Activated T-cell treated with anti-CD3 and anti-CD28 coated beads, Interleukin-2, amount 50 U/mL, for 72 hours (primary cell): Measurements from ENCODE around the gene ZG16B. TPM values are rescaled to one million over a fixed set of nuclear protein-coding genes. Genes with fewer than 3 reads are reported as not detected.

ENCODE experiments used
- ATAC-seq, 2 donors: fragments of 150-1000 bp; cut with Tn5 transposase; replicated peaks in 1 of 2; 2 replicates each; pipeline ENCODE4 v1.10.0; 2021; ENCODE audit warnings: moderate library complexity in 2 of 2, mild to moderate bottlenecking in 1 of 2
- DNase-seq, 2 donors: peaks; one replicate each; pipeline ENCODE4 v3.0.0; 2021 to 2022; ENCODE audit warnings: mixed read lengths in 1 of 2
- H3K27ac Mint-ChIP-seq: one replicate; pipeline ENCODE4 v1.8.0; 2022; ENCODE audit warnings: mild to moderate bottlenecking, moderate library complexity, mixed read lengths
- H3K27me3 Mint-ChIP-seq: one replicate; pipeline ENCODE4 v1.8.0; 2022; ENCODE audit warnings: low read depth, mixed read lengths
- H3K36me3 Mint-ChIP-seq, 2 donors: one replicate each; pipeline ENCODE4 v1.8.0; 2022; ENCODE audit warnings: mixed read lengths in 2 of 2, mild to moderate bottlenecking in 1 of 2; ENCODE audit not compliant: insufficient read depth in 2 of 2
- H3K4me1 Mint-ChIP-seq: one replicate; pipeline ENCODE4 v1.8.0; 2022; ENCODE audit warnings: low read depth, mixed read lengths
- H3K4me3 Mint-ChIP-seq, 2 donors: one replicate each; pipeline ENCODE4 v1.8.0; 2022; ENCODE audit warnings: mild to moderate bottlenecking in 2 of 2, mixed read lengths in 2 of 2, moderate library complexity in 2 of 2
- H3K9me3 Mint-ChIP-seq, 2 donors: one replicate each; pipeline ENCODE4 v1.8.0; 2022; ENCODE audit warnings: mixed read lengths in 2 of 2
- total RNA-seq, 2 donors: library from RNA; stranded (reverse); gene quantifications; one replicate each; pipeline ENCODE4 v1.2.3, GENCODE V29; 2022

Gene ZG16B
- total RNA-seq, 2 donors from 2014 or later, result 3.9 to 8.5 TPM

- Mint-ChIP-seq H3K27me3 (peaks cover 15% of the 10 kb centered on the region), H3K27ac (no peak overlapping the region)
- no peak for DNase-seq
Measured at GRCh38 chr16:2835638-2836493, 5.8 kb downstream of the ZG16B start.

GRCh38 chr16:2836646-2837508, 6.8 kb downstream of the ZG16B start:
- H3K27ac Mint-ChIP-seq, result no peak overlapping the region
- no peak for DNase-seq
- H3K9me3 Mint-ChIP-seq, result no peaks in the 10 kb centered on the region
- H3K27me3 Mint-ChIP-seq, result peaks cover 15% of the 10 kb centered on the region
- peaks cover 16% of the 10 kb centered on the region for H3K4me1 Mint-ChIP-seq
- H3K36me3 Mint-ChIP-seq, result no peaks in the 10 kb centered on the region
- ATAC-seq, result no peak
- H3K4me3 Mint-ChIP-seq, result no peak overlapping the region

More at GRCh38 chr16:2835638-2836493, 5.8 kb downstream of the ZG16B start:
- no peak for ATAC-seq
- Mint-ChIP-seq H3K4me3 (no peak overlapping the region), H3K36me3 (no peaks in the 10 kb centered on the region), H3K4me1 (peaks cover 10% of the 10 kb centered on the region), H3K9me3 (no peaks in the 10 kb centered on the region)

- Mint-ChIP-seq H3K9me3 (peaks cover 0 to 2% of the 10 kb centered on the region in 2 donors), H3K4me3 (no peak overlapping the region), H3K4me1 (peaks cover 25% of the 10 kb centered on the region), H3K27ac (no peak overlapping the region), H3K27me3 (peaks cover 15% of the 10 kb centered on the region), H3K36me3 (peaks cover 2% of the 10 kb centered on the region in 2 donors)
- ATAC-seq (peak; percentile 72 to 76), DNase-seq (peak; percentile 70)
Measured at GRCh38 chr16:2838928-2839327, 8.8 kb downstream of the ZG16B start.

- H3K27me3 Mint-ChIP-seq, result peaks cover 11% of the 10 kb centered on the region
- peaks cover 2% of the 10 kb centered on the region in 2 donors for H3K36me3 Mint-ChIP-seq
- no peak overlapping the region for H3K27ac Mint-ChIP-seq
Measured at GRCh38 chr16:2839650-2840450, 9.7 kb downstream of the ZG16B start.

GRCh38 chr16:2840914-2841313, 10.8 kb downstream of the ZG16B start:
- Mint-ChIP-seq H3K27ac (no peak overlapping the region), H3K4me1 (peaks cover 30% of the 10 kb centered on the region), H3K36me3 (peaks cover 2% of the 10 kb centered on the region in 2 donors), H3K9me3 (peaks cover 0 to 2% of the 10 kb centered on the region in 2 donors), H3K27me3 (peaks cover 10% of the 10 kb centered on the region), H3K4me3 (no peak overlapping the region)
- no peak for DNase-seq
- no peak for ATAC-seq

More at GRCh38 chr16:2839650-2840450, 9.7 kb downstream of the ZG16B start:
- Mint-ChIP-seq H3K9me3 (peaks cover 0 to 2% of the 10 kb centered on the region in 2 donors), H3K4me1 (peaks cover 25% of the 10 kb centered on the region), H3K4me3 (peak overlapping the region in 1 of 2 donors; percentile 18)
- ATAC-seq (no peak), DNase-seq (no peak)

- Mint-ChIP-seq H3K4me1 (peaks cover 38% of the 10 kb centered on the region), H3K9me3 (peaks cover 0 to 2% of the 10 kb centered on the region in 2 donors), H3K4me3 (peak overlapping the region; percentile 91 to 92), H3K27me3 (peaks cover 10% of the 10 kb centered on the region), H3K27ac (no peak overlapping the region), H3K36me3 (peaks cover 2% of the 10 kb centered on the region in 2 donors)
- DNase-seq (no peak), ATAC-seq (peak in 1 of 2 donors; percentile 26)
Measured at GRCh38 chr16:2841606-2842339, 11.7 kb downstream of the ZG16B start.

GRCh38 chr16:2842340-2843000, 12.4 kb downstream of the ZG16B start:
- Mint-ChIP-seq H3K9me3 (peaks cover 0 to 2% of the 10 kb centered on the region in 2 donors), H3K27ac (peak overlapping the region; percentile 88), H3K4me1 (peaks cover 44% of the 10 kb centered on the region), H3K27me3 (peaks cover 3% of the 10 kb centered on the region), H3K36me3 (peaks cover 2% of the 10 kb centered on the region in 2 donors), H3K4me3 (peak overlapping the region; percentile 91 to 92)
- peak; percentile 89 to 90 for DNase-seq
- peak; percentile 71 to 75 for ATAC-seq

GRCh38 chr16:2843526-2843925, 13.4 kb downstream of the ZG16B start:
- Mint-ChIP-seq H3K4me1 (peaks cover 44% of the 10 kb centered on the region), H3K36me3 (peaks cover 2% of the 10 kb centered on the region in 2 donors), H3K9me3 (peaks cover 0 to 2% of the 10 kb centered on the region in 2 donors), H3K27me3 (no peaks in the 10 kb centered on the region), H3K27ac (no peak overlapping the region), H3K4me3 (no peak overlapping the region)
- ATAC-seq (no peak), DNase-seq (no peak)

- Mint-ChIP-seq H3K36me3 (peaks cover 2% of the 10 kb centered on the region in 2 donors), H3K9me3 (peaks cover 0 to 2% of the 10 kb centered on the region in 2 donors), H3K27me3 (peaks cover 10% of the 10 kb centered on the region), H3K4me3 (no peak overlapping the region), H3K4me1 (peaks cover 34% of the 10 kb centered on the region), H3K27ac (no peak overlapping the region)
- DNase-seq, result no peak
- no peak for ATAC-seq
Measured at GRCh38 chr16:2845116-2845515, 15.0 kb downstream of the ZG16B start.

GRCh38 chr16:2846511-2847310, 16.6 kb downstream of the ZG16B start:
- peak in 1 of 2 donors; percentile 29 for DNase-seq
- Mint-ChIP-seq H3K4me1 (peaks cover 28% of the 10 kb centered on the region), H3K27ac (no peak overlapping the region), H3K4me3 (peak overlapping the region; percentile 5 to 6), H3K36me3 (peaks cover 2% of the 10 kb centered on the region in 2 donors), H3K27me3 (peaks cover 10% of the 10 kb centered on the region), H3K9me3 (peaks cover 0 to 2% of the 10 kb centered on the region in 2 donors)
- ATAC-seq, result peak; percentile 76 to 81
